ENCODE measurements around the gene FZD4. TPM values are rescaled to one million over a fixed set of nuclear protein-coding genes. Genes with fewer than 3 reads are reported as not detected.

The FZD4 gene
- total and polyA plus RNA-seq, 2 experiments from 2014 or later, result 7.7 to 18.9 TPM

DNA sequence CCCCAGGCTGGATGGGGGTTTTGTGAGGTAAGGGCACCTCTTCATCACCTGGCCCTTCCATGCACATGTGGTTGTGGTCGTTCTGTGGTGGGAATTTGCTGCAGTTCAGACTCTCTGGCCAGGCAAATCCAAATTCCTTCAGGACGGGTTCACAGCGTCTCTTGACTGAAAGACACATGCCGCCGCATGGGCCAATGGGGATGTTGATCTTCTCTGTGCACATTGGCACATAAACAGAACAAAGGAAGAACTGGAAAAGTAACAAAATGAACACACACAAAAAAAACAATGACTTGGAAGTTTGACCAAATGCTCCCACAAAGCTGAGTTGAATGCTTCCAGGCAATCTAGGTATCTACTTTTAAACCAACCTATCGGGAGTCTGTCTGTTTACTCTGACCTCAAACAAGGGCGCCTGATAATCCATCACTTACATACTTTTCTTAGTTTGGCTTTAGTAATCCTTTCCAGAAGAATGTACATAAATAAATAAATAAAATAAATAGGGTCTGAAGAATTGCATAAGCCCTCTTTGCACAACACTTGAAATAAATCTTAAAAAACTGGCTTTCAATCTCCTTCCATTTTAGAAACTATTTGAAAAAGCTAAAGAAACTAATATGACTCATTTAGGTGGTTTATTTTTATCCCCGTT is 2.8 kb downstream of the FZD4 start:
- peaks cover 11% of the 10 kb centered on the region for H4K20me1 ChIP-seq (ENCODE audit: insufficient read depth, poor library complexity, severe bottlenecking)
- no peak for TF ChIP-seq EZH2 (IDR thresholded peaks at IDR 0.05; ENCODE audit: borderline replicate concordance)
- TF ChIP-seq EZH2phosphoT487 (IDR thresholded peaks at IDR 0.05; ENCODE audit: low read depth, severe bottlenecking, unreplicated experiment), result no peak
- TF ChIP-seq CTCF (IDR thresholded peaks at IDR 0.05; ENCODE audit: poor library complexity), result no peak
- no peaks in the 10 kb centered on the region for H3K27me3 ChIP-seq
- peaks cover 39% of the 10 kb centered on the region for H3K4me1 ChIP-seq (ENCODE audit: insufficient read depth)
- no peak overlapping the region for H2AFZ ChIP-seq
- no peaks in the 10 kb centered on the region for H3K9me3 ChIP-seq (ENCODE audit: low read depth)
- no peak overlapping the region for H3K27ac ChIP-seq
- H3K36me3 ChIP-seq (replicated peaks; ENCODE audit: insufficient read depth, low read depth), result no peaks in the 10 kb centered on the region
- no peak for DNase-seq (ENCODE audit: low spot score)
- peaks cover 64% of the 10 kb centered on the region for H3K79me2 ChIP-seq
- no peaks in the 10 kb centered on the region for H3K9me2 ChIP-seq (replicated peaks; ENCODE audit: insufficient read depth)
- no peak overlapping the region for H3K4me3 ChIP-seq
- WGBS (ENCODE audit: low lambda C conversion rate, missing lambda C conversion rate), result 73% methylated on average over 8 of the region's 8 CpGs
- peak overlapping the region; percentile 95 for H3K4me2 ChIP-seq

DNA sequence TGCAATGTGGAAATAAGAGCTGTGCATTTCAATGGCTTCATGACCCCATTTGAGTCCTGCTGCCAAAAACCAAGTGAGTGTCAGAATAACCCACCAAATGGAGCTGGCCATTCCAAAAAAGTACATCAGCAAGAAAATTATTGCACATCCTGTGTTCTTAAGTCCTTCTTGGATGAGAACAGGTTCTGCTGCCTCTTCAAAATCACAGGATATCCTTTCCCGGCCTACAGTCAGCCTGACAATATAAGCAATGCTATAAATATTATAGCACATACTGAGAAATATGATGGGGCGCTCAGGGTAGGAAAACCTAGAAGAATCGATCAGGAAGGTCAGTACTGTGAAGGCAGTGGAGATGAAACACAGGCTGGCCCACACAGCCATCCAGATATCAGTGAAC is 3.5 kb downstream of the FZD4 start:
- no peak overlapping the region for H2AFZ ChIP-seq
- H3K79me2 ChIP-seq, result peaks cover 70% of the 10 kb centered on the region
- peaks cover 11% of the 10 kb centered on the region for H4K20me1 ChIP-seq (ENCODE audit: insufficient read depth, poor library complexity, severe bottlenecking)
- peaks cover 32% of the 10 kb centered on the region for H3K4me1 ChIP-seq (ENCODE audit: insufficient read depth)
- H3K36me3 ChIP-seq (replicated peaks; ENCODE audit: insufficient read depth, low read depth), result no peaks in the 10 kb centered on the region
- no peak for DNase-seq (ENCODE audit: low spot score)
- H3K4me3 ChIP-seq, result no peak overlapping the region
- no peaks in the 10 kb centered on the region for H3K9me2 ChIP-seq (replicated peaks; ENCODE audit: insufficient read depth)
- peak overlapping the region; percentile 65 for H3K4me2 ChIP-seq
- no peaks in the 10 kb centered on the region for H3K9me3 ChIP-seq (ENCODE audit: low read depth)
- WGBS (ENCODE audit: low lambda C conversion rate, missing lambda C conversion rate), result 84% methylated on average over 3 of the region's 3 CpGs
- no peak for TF ChIP-seq CTCF (IDR thresholded peaks at IDR 0.05; ENCODE audit: poor library complexity)
- no peak for TF ChIP-seq EZH2 (IDR thresholded peaks at IDR 0.05; ENCODE audit: borderline replicate concordance)
- no peak for TF ChIP-seq EZH2phosphoT487 (IDR thresholded peaks at IDR 0.05; ENCODE audit: low read depth, severe bottlenecking, unreplicated experiment)
- no peak overlapping the region for H3K27ac ChIP-seq
- H3K27me3 ChIP-seq, result no peaks in the 10 kb centered on the region

GRCh38 chr11:86950661-86950995 is 4.6 kb downstream of the FZD4 start:
- no peak for TF ChIP-seq EZH2phosphoT487 (IDR thresholded peaks at IDR 0.05; ENCODE audit: low read depth, severe bottlenecking, unreplicated experiment)
- no peak for TF ChIP-seq EZH2 (IDR thresholded peaks at IDR 0.05; ENCODE audit: borderline replicate concordance)
- no peak for TF ChIP-seq CTCF (IDR thresholded peaks at IDR 0.05; ENCODE audit: poor library complexity)
- H3K9me3 ChIP-seq (ENCODE audit: low read depth), result no peaks in the 10 kb centered on the region
- peak overlapping the region; percentile 3 for H3K4me3 ChIP-seq
- no peaks in the 10 kb centered on the region for H3K36me3 ChIP-seq (replicated peaks; ENCODE audit: insufficient read depth, low read depth)
- H3K4me2 ChIP-seq, result peak overlapping the region; percentile 65
- H3K79me2 ChIP-seq, result peaks cover 76% of the 10 kb centered on the region
- no peaks in the 10 kb centered on the region for H3K27me3 ChIP-seq
- 39% methylated on average over 5 of the region's 5 CpGs for WGBS (ENCODE audit: low lambda C conversion rate, missing lambda C conversion rate)
- DNase-seq (ENCODE audit: low spot score), result no peak
- peaks cover 11% of the 10 kb centered on the region for H4K20me1 ChIP-seq (ENCODE audit: insufficient read depth, poor library complexity, severe bottlenecking)
- no peaks in the 10 kb centered on the region for H3K9me2 ChIP-seq (replicated peaks; ENCODE audit: insufficient read depth)
- no peak overlapping the region for H2AFZ ChIP-seq
- H3K27ac ChIP-seq, result peak overlapping the region; percentile 44
- H3K4me1 ChIP-seq (ENCODE audit: insufficient read depth), result peaks cover 32% of the 10 kb centered on the region
